Spleen (tissue), 11 donors: ENCODE results near the gene LGI4. TPM values are rescaled to one million over a fixed set of nuclear protein-coding genes. Genes with fewer than 3 reads are reported as not detected.
A peak's percentile ranks its signal among the peaks of the same experiment; 100 is the strongest.

ENCODE experiments used
- DNase-seq: peaks from one replicate; pipeline ENCODE4 v3.0.0-alpha.2; 2020
- H3K27ac ChIP-seq, 8 donors: fragments of 200-600 bp; sonication (generic) in 7 of 8; 1 replicate in 4 of 8; 2 replicates in 4 of 8; pipeline versions ENCODE4 v1.5.0 to v1.8.0; 2016 to 2021; ENCODE audit warnings: inconsistent platforms in 4 of 8, mild to moderate bottlenecking in 4 of 8, moderate library complexity in 1 of 8
- H3K27me3 ChIP-seq, 7 donors: fragments of 200-600 bp; sonication (generic) in 6 of 7; replicated peaks in 1 of 7; 1 replicate in 4 of 7; 2 replicates in 3 of 7; pipeline versions ENCODE4 v1.5.0 to v1.8.0; 2016 to 2021; ENCODE audit warnings: inconsistent platforms in 3 of 7, mild to moderate bottlenecking in 1 of 7
- H3K36me3 ChIP-seq, 6 donors: fragments of 200-600 bp; sonication (generic) in 5 of 6; 1 replicate in 4 of 6; 2 replicates in 2 of 6; pipeline versions ENCODE4 v1.5.0 to v1.8.0; 2016 to 2021; ENCODE audit warnings: inconsistent platforms in 2 of 6
- H3K4me1 ChIP-seq, 6 donors: fragments of 200-600 bp; sonication (generic) in 5 of 6; 1 replicate in 3 of 6; 2 replicates in 3 of 6; pipeline versions ENCODE4 v1.5.0 to v1.8.0; 2016 to 2021; ENCODE audit warnings: inconsistent platforms in 3 of 6
- H3K4me3 ChIP-seq, 8 donors: fragments of 200-600 bp; sonication (generic) in 7 of 8; 1 replicate in 4 of 8; 2 replicates in 4 of 8; pipeline versions ENCODE4 v1.5.0 to v1.8.0; 2016 to 2021; ENCODE audit warnings: inconsistent platforms in 4 of 8, mild to moderate bottlenecking in 4 of 8, moderate library complexity in 2 of 8
- H3K9me3 ChIP-seq, 8 donors: fragments of 200-600 bp; sonication (generic) in 7 of 8; 1 replicate in 4 of 8; 2 replicates in 4 of 8; pipeline versions ENCODE4 v1.5.0 to v1.8.0; 2016 to 2021; ENCODE audit warnings: inconsistent platforms in 4 of 8
- POLR2A ChIP-seq, 3 donors: fragments of 450-650 bp; IDR thresholded peaks; one replicate each; pipeline ENCODE4 v1.5.1; 2017; ENCODE audit warnings: antibody characterized with exemption in 3 of 3, mild to moderate bottlenecking in 1 of 3
- POLR2AphosphoS5 ChIP-seq, 3 donors: sonication (generic); formaldehyde crosslinking; IDR thresholded peaks; one replicate each; pipeline ENCODE4 v1.5.1; 2017; ENCODE audit warnings: antibody characterized with exemption in 3 of 3
- WGBS, 5 donors: extraction: QIAGEN DNeasy Blood & Tissue Kit in 3 of 5; methylation state at CpG; one replicate each; pipeline versions ENCODE4 v1.1.5 to v1.1.7; 2013 to 2018; 5-methylcytosine and 5-hydroxymethylcytosine counted together
- intact Hi-C: fragments of 100-400 bp; cut with DNase I; formaldehyde crosslinking; loops from one replicate; pipeline ENCODE4 v1.15.0; 2023; ENCODE audit warnings: low total_unique reads
- polyA plus RNA-seq, 3 donors: library from polyadenylated mRNA; stranded (reverse); fragments of 200-250 nt; gene quantifications; one replicate each; pipeline ENCODE4 v1.2.1, GENCODE V29; 2013
- total RNA-seq, 7 donors: library from RNA; depleted of rRNA in 3 of 7; stranded (reverse); fragments of >200 nt in 3 of 7; fragmentation: NEBNext Ultra II Directional in 4 of 7; extraction: Animal tissue kit (Norgen Biotek cat#: 25700) in 4 of 7; gene quantifications; one replicate each; pipeline versions ENCODE4 v1.1.0 to v1.2.1, GENCODE V29; 2016 to 2021
- TF ChIP-seq, protein P1 (sequence below), 11 experiments: fragments of 200-600 bp in 7 of 11; fragments of 450-650 bp in 4 of 11; sonication (generic) in 4 of 11; IDR thresholded peaks in 8 of 11; conservative IDR thresholded peaks in 3 of 11; 1 replicate in 7 of 11; 2 replicates in 4 of 11; pipeline versions ENCODE4 v1.4.0 to v1.8.0; 2016 to 2021; ENCODE audit warnings: antibody characterized with exemption in 11 of 11, inconsistent platforms in 4 of 11, mild to moderate bottlenecking in 1 of 11
- donor health status: healthy with polysubstance abuse.
- donor health status: DM: no; HTN: no; CAD: no; lungs with moderate emphysema.
- donor health status: DM: no; HTN: no; CAD: no.
- donor health status: Bipolar disorder and iron deficiency.
- donor health status: healthy.
- donor health status: DM: no; HTN: no; CAD: no.
- donor health status: DM: yes; HTN: yes; CAD: no.

Gene LGI4
- total and polyA plus RNA-seq, 10 donors: 0.68 to 9.7 (median 1.6) TPM; not detected in 1

DNA sequence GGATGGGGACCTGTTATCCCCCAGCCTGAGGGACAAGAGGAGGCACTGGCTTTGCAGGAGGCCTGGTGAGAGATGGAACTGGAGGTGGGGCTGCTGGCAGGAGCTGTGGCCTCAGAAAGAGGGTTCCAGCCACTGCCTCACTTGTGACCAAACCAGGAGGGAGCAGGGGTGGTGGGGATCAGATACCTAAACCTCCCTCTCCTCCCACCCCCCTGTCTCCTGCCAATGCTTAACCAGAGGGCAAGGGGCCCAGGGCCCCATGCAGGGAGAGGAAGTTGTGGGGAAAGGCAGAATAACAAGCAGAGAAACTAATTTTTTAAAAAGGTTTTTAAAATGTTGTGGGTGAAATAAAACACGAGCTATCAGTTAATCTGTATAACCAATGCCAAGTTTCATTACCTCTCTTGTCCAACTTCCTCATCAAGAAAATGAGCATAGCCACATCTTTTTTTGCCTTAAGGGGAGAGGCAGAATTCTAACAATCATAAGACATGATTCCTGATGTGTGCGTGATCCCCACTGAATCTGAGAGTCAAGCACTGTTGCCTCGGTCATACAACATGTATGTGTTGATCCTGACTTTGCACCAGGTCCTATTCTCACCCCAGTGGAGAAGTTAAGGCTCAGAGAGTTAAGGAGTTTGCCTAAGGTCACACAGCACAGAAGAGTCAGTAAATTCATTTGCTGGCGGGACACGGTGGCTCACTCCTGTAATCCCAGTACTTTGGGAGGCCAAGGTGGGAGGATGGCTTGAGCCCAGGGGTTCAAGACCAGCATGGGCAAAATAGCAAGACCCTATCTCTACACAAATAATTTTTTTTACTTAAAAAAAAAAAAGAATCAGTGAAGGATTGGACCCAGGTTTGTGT lies 32.6 kb upstream of the LGI4 start:
- peaks cover 0 to 30% (median 14%) of the 10 kb centered on the region in 8 donors for H3K9me3 ChIP-seq
- TF ChIP-seq, protein P1, sequence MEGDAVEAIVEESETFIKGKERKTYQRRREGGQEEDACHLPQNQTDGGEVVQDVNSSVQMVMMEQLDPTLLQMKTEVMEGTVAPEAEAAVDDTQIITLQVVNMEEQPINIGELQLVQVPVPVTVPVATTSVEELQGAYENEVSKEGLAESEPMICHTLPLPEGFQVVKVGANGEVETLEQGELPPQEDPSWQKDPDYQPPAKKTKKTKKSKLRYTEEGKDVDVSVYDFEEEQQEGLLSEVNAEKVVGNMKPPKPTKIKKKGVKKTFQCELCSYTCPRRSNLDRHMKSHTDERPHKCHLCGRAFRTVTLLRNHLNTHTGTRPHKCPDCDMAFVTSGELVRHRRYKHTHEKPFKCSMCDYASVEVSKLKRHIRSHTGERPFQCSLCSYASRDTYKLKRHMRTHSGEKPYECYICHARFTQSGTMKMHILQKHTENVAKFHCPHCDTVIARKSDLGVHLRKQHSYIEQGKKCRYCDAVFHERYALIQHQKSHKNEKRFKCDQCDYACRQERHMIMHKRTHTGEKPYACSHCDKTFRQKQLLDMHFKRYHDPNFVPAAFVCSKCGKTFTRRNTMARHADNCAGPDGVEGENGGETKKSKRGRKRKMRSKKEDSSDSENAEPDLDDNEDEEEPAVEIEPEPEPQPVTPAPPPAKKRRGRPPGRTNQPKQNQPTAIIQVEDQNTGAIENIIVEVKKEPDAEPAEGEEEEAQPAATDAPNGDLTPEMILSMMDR (IDR thresholded peaks at IDR 0.05 in 8 of 11, conservative IDR thresholded peaks at IDR 0.05 in 3 of 11): no peak
- TF ChIP-seq POLR2A (IDR thresholded peaks at IDR 0.05) (no peak), POLR2AphosphoS5 (IDR thresholded peaks at IDR 0.05) (no peak)
- 55 to 69% (median 60%) methylated on average over 5 of the region's 5 CpGs for WGBS, 5 donors
- peak overlapping the region; percentile 37 to 88 (median 55) for H3K27ac ChIP-seq
- peaks cover 10 to 46% (median 31%) of the 10 kb centered on the region in 6 donors for H3K4me1 ChIP-seq
- H3K27me3 ChIP-seq: no peaks in the 10 kb centered on the region
- intact Hi-C loops: no loop called here
- peaks cover 14 to 99% (median 66%) of the 10 kb centered on the region in 6 donors for H3K36me3 ChIP-seq
- DNase-seq: no peak
- no peak overlapping the region for H3K4me3 ChIP-seq

DNA sequence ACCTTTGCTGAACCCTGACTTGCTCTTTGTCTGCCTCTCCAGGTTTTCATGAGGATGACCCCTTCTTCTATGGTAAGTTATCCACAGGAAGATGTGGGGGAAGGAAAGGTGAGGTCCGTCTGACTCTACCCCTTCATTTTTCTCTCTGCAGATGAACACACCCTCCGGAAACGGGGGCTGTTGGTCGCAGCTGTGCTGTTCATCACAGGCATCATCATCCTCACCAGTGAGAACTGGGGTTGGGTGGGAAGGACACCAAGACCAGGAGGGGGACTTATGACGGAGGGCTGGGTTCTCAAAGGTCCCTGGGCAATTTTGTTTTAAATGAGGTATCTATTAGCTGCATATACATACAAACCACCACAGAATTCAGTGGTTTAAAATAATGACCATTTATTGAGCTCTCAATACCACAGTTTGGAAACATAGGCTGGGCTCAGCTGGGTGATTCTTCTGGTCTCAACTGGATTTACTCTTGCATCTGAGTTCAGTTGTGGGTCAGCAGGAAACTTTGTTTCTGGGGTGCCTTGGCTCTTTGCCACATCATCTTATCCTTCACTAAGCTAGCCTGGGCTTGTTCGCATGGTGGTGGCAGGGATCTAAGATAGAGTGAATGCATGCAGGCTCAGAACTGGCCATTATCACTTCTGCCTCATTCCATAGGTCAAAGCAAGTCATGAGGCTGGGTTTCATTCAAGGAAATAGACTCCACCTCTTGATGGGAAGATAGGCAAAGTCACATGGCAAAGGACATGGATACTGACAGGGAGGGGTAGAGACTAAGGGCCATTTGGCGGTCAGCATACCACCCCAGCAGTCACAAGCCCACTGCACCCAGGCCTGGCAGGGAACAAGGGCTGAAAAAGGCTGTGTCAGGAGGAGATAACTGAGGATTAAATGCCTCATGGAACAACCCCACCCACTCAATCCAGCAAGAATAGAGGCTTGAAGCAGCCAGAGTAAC lies 31.5 kb upstream of the LGI4 start:
- H3K4me3 ChIP-seq: no peak overlapping the region
- TF ChIP-seq POLR2AphosphoS5 (IDR thresholded peaks at IDR 0.05) (no peak), POLR2A (IDR thresholded peaks at IDR 0.05) (no peak)
- TF ChIP-seq, protein P1 (IDR thresholded peaks at IDR 0.05 in 8 of 11, conservative IDR thresholded peaks at IDR 0.05 in 3 of 11): no peak
- peak overlapping the region in 7 of 8 donors; percentile 37 to 88 (median 57) for H3K27ac ChIP-seq
- no peak for DNase-seq
- intact Hi-C loops: no loop called here
- H3K27me3 ChIP-seq: no peaks in the 10 kb centered on the region
- 92 to 99% (median 97%) methylated on average over 7 of the region's 7 CpGs for WGBS, 5 donors
- peaks cover 0 to 40% (median 23%) of the 10 kb centered on the region in 8 donors for H3K9me3 ChIP-seq
- H3K36me3 ChIP-seq: peaks cover 20 to 99% (median 77%) of the 10 kb centered on the region in 6 donors
- peaks cover 0 to 35% (median 20%) of the 10 kb centered on the region in 6 donors for H3K4me1 ChIP-seq

DNA sequence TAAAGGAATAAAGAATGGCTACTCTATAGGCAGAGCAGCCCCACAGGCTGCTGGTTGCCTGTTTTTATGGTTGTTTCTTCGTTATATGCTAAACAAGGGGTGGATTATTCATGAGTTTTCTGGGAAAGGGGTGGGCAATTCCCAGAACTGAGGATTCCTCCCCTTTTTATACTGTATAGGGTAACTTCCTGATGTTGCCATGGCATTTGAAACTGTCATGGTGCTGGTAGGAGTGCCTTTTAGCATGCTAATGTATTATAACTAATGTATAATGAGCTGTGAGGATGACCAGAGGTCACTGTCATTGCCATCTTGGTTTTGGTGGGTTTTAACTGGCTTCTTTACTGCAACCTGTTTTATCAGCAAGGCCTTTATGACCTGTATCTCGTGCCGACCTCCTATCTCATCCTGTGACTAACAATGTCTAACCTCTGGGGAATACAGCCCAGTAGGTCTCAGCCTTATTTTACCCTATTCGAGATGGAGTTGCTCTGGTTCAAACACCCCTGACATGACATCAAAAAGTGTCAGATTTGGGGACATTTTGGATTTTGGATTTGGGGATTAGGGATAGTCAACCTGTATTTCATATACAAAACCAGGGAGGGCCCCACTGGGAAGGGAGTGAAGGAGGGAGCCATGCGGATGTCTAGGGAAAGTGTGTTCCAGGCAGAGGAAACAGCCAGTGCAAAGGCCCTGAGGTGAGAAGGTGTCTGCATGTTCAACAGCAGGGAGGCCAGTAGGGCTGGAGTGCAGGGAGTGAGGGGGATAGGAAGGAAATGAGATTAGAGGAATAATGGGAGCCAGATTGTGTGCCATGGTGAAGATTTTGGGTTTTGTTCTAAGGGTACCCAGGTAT lies 30.6 kb upstream of the LGI4 start:
- intact Hi-C loops: no loop called here
- Histone ChIP-seq H3K27ac (peak overlapping the region in 1 of 8 donors; percentile 88), H3K4me3 (no peak overlapping the region), H3K9me3 (peaks cover 0 to 40% (median 24%) of the 10 kb centered on the region in 8 donors), H3K4me1 (peaks cover 0 to 26% (median 17%) of the 10 kb centered on the region in 6 donors), H3K27me3 (no peaks in the 10 kb centered on the region), H3K36me3 (peaks cover 21 to 100% (median 83%) of the 10 kb centered on the region in 6 donors)
- DNase-seq: no peak
- TF ChIP-seq POLR2AphosphoS5 (IDR thresholded peaks at IDR 0.05): no peak
- TF ChIP-seq, protein P1 (IDR thresholded peaks at IDR 0.05 in 8 of 11, conservative IDR thresholded peaks at IDR 0.05 in 3 of 11): no peak
- TF ChIP-seq POLR2A (IDR thresholded peaks at IDR 0.05): no peak
- WGBS, 5 donors: 66 to 79% (median 77%) methylated on average over 5 of the region's 5 CpGs
